ENCODE data around the gene LRAT. TPM values are rescaled to one million over a fixed set of nuclear protein-coding genes. Genes with fewer than 3 reads are reported as not detected.

Gene LRAT
- total RNA-seq, 1 donor from 2014 or later: 12.4 TPM

GRCh38 chr4:154778264-154778663 lies 34.5 kb downstream of the LRAT start:
- TF ChIP-seq CTCF (IDR thresholded peaks at IDR 0.05; ENCODE audit: insufficient read depth, low read length, severe bottlenecking): no peak
- H3K36me3 ChIP-seq (ENCODE audit: control insufficient read depth, insufficient read depth, low read length): no peaks in the 10 kb centered on the region
- peaks cover 2% of the 10 kb centered on the region for H3K27me3 ChIP-seq (ENCODE audit: control insufficient read depth, insufficient read depth, low read length)
- H3K4me3 ChIP-seq (ENCODE audit: low read depth, low read length): no peak overlapping the region
- no peak for FAIRE-seq
- DNase-seq (ENCODE audit: low read depth): no peak

DNA sequence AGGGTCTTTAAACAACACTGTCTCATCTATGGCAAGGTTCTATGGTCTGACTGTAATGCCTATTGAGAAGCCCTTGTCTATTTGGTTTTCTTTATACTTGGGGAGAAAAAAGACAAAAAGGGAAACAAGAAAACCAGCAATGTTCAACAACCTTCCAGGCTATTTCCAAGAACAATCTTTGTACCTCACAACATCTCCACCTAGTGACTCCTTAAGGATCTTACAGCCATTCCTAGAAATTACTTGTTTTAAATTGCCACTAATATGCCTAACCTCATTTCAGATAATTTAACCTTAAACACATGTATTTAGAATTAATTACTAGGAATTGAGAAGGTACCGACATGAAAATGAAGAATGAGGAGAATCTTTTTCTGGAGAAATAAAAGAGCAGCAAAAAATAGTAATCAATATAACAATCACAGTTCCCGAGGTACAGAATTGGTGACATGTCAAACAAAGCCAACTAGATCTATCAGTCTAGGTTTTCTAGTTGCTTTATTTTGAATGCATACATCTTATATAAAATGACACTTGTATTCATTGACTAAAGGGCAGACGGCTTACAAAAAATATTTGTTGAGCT lies 35.7 kb downstream of the LRAT start:
- FAIRE-seq: no peak
- Histone ChIP-seq H3K4me3 (ENCODE audit: low read depth, low read length) (no peak overlapping the region), H3K36me3 (ENCODE audit: control insufficient read depth, insufficient read depth, low read length) (no peaks in the 10 kb centered on the region), H3K27me3 (ENCODE audit: control insufficient read depth, insufficient read depth, low read length) (peaks cover 2% of the 10 kb centered on the region)
- peak; percentile 54 for TF ChIP-seq CTCF (IDR thresholded peaks at IDR 0.05; ENCODE audit: insufficient read depth, low read length, severe bottlenecking)
- DNase-seq (ENCODE audit: low read depth): peak; percentile 59

DNA sequence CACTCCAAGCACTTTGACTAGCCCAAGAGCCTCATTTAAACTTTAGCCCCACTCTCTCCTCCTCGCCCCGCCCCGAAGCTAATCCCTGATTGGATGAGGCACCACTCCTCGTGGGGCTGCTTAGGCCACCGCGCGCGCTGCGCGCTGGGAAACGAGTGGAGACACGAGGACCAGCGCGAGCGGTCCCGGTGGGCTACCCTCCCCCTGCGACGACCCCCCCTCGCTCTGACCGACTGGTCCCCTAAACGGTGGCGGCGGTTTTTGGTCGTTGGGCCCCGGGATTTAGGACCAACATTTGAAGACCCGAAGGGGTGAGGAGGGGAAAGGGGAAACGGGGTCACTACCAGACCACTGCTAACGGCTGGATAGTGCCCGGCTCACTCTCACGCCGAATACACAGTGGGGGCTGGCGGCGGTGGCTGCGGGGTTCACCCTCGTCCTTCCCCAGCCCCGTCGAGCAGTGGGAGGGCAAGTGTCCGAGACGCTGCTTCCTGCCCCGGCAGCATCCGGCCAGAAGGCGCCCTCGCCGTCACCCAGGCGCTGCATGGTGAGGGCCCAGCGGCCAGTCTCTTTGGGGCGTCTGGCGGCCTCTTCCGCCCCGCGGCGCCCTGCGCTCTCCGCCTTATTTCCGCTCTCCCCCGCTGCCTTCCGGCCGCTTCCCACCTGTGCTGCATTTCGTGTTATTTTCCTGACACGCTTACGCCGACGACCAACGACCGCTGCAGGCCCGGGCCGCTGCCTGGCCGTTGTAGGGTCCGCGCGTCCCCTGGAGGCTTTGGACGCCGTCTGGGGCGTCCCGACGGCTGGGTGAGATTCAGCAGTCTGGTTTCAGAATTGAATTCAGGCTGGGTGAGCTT lies 37.6 kb downstream of the LRAT start, which contains the start of gene RBM46:
Gene RBM46, plus strand, starts transcription at position 147 of the 857 bp plus-strand sequence. CDS start 15,481 bp downstream, outside the sequence.
- no peaks in the 10 kb centered on the region for H3K36me3 ChIP-seq (ENCODE audit: control insufficient read depth, insufficient read depth, low read length)
- TF ChIP-seq CTCF (IDR thresholded peaks at IDR 0.05; ENCODE audit: insufficient read depth, low read length, severe bottlenecking): no peak
- no peak within 1 kb of the TSS for H3K4me3 ChIP-seq (ENCODE audit: low read depth, low read length)
- FAIRE-seq: no peak
- peaks cover 2% of the 10 kb centered on the region for H3K27me3 ChIP-seq (ENCODE audit: control insufficient read depth, insufficient read depth, low read length)
- DNase-seq (ENCODE audit: low read depth): no peak

DNA sequence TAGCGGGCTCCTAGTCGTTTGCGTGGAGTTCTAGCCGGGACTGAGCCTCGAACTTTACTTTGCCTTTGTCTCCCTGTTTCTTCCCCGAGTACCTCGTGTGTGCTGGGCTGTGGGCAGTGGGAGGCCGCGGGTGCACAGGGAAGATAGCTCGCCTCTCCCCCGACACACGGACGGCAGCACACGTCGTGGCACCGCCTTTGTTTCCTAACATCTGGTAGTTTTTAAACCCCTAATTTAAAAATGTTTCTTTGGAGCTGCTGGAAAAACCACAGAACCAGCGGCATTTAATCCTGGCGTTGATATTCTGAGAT lies 38.1 kb downstream of the LRAT start:
- DNase-seq (ENCODE audit: low read depth) (no peak), FAIRE-seq (no peak)
- Histone ChIP-seq H3K36me3 (ENCODE audit: control insufficient read depth, insufficient read depth, low read length) (no peaks in the 10 kb centered on the region), H3K27me3 (ENCODE audit: control insufficient read depth, insufficient read depth, low read length) (peaks cover 2% of the 10 kb centered on the region), H3K4me3 (ENCODE audit: low read depth, low read length) (no peak overlapping the region)
- TF ChIP-seq CTCF (IDR thresholded peaks at IDR 0.05; ENCODE audit: insufficient read depth, low read length, severe bottlenecking): no peak

Other genes starting within 250 kb of the LRAT start
- gene PLRG1, start 193.6 kb upstream of the LRAT start, total RNA-seq: 99.9 and 106 TPM in 2 replicates
- gene FGB, start 181.0 kb upstream of the LRAT start, total RNA-seq: not detected in 2 replicates
- not detected in 2 replicates for gene FGA, start 153.3 kb upstream of the LRAT start, total RNA-seq
- 0.26 and 0.38 TPM in 2 replicates for gene FGG, start 131.3 kb upstream of the LRAT start, total RNA-seq
- 0.26 and 0.53 TPM in 2 replicates for gene RBM46, start 37.3 kb downstream of the LRAT start, total RNA-seq